ENCODE measurements around the gene CDK5RAP3. TPM values are rescaled to one million over a fixed set of nuclear protein-coding genes. Genes with fewer than 3 reads are reported as not detected.

The CDK5RAP3 gene
- total and polyA plus RNA-seq, 2 of the 13 experiments (the other 11 are each of a cell fraction or from before 2014, with no cell fraction given): 128 to 154 TPM

DNA sequence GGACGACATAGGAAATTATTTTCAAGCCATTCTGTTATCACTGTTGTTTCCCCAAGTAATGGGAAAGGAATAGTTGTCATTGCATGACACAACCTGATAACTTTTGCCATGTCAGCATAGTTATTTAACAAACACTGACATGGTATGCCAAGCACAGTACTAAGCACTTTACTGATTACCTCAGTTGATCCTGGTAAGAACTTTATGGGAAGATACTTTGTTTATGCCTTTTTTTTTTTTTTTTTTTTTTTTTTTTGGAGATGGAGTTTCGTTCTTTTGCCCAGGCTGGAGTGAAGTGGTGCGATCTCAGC is 45.3 kb upstream of the CDK5RAP3 start:
- no peaks in the 10 kb centered on the region for H3K27me3 ChIP-seq (ENCODE audit: control insufficient read depth in 1 of 2, insufficient read depth in 2 of 2, low read length in 2 of 2)
- no peak overlapping the region for H3K4me3 ChIP-seq (replicated peaks in 1 of 3; ENCODE audit: insufficient read depth in 1 of 3, low read depth in 2 of 3, low read length in 3 of 3)
- WGBS (ENCODE audit: low lambda C conversion rate): 94% methylated on average over 3 of the region's 3 CpGs
- intact Hi-C loops (cut with micrococcal nuclease; ENCODE audit: unreplicated experiment) (no loop called here), in situ Hi-C loops (cut with HindIII; ENCODE audit: extremely low pct_ligation_motif_present, low pct_unique_long_range_greater_than_20kb) (no loop called here)
- no peaks in the 10 kb centered on the region for H4K20me1 ChIP-seq (ENCODE audit: insufficient read depth, low read length)
- H2AFZ ChIP-seq (ENCODE audit: low read length): no peak overlapping the region
- DNase-seq (ENCODE audit: low spot score) (no peak), ATAC-seq (no peak), FAIRE-seq (no peak)
- no peak overlapping the region for H3K9ac ChIP-seq (ENCODE audit: insufficient read depth, low read depth, low read length)
- no peak overlapping the region for H3K4me2 ChIP-seq (ENCODE audit: low read depth, low read length)
- TF ChIP-seq ZNF530 (CRISPR knock-in tag; IDR thresholded peaks at IDR 0.05; ENCODE audit: low read depth) (no peak), MAFF (IDR thresholded peaks at IDR 0.05; ENCODE audit: low read depth, low read length) (peak; percentile 96), MAFK (conservative IDR thresholded peaks at IDR 0.05 in 1 of 2, IDR thresholded peaks at IDR 0.05 in 1 of 2; ENCODE audit: low read length in 2 of 2) (peak; percentile 94 to 97)
- TF ChIP-seq, protein P1, sequence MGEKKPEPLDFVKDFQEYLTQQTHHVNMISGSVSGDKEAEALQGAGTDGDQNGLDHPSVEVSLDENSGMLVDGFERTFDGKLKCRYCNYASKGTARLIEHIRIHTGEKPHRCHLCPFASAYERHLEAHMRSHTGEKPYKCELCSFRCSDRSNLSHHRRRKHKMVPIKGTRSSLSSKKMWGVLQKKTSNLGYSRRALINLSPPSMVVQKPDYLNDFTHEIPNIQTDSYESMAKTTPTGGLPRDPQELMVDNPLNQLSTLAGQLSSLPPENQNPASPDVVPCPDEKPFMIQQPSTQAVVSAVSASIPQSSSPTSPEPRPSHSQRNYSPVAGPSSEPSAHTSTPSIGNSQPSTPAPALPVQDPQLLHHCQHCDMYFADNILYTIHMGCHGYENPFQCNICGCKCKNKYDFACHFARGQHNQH (CRISPR knock-in tag; IDR thresholded peaks at IDR 0.05): no peak
- H3K9me3 ChIP-seq (ENCODE audit: low read length): no peaks in the 10 kb centered on the region
- no peak overlapping the region for H3K27ac ChIP-seq (ENCODE audit: extremely low read length, insufficient read depth, low read length)
- ChIA-PET POLR2A (interaction anchor here (1.0 kb wide), 1 partner anchor 45 kb away, joined by 3 read pairs; the partner anchor contains the start of gene CDK5RAP3), CTCF (ENCODE audit: low intra/inter-chr PET ratio, low total read pairs) (no interaction called here)
- H3K4me1 ChIP-seq (ENCODE audit: insufficient read depth, low read length): 0 out of 2 replicates have a peak, but pooled peaks cover 10% of the 10 kb centered on the region
- no peaks in the 10 kb centered on the region for H3K79me2 ChIP-seq (ENCODE audit: insufficient read depth, low read length)
- no TSS peak for BruUV-seq (replicated peaks)
- H3K36me3 ChIP-seq (replicated peaks in 1 of 2; ENCODE audit: control insufficient read depth in 1 of 2, insufficient read depth in 2 of 2, low read length in 2 of 2): peaks cover 16 to 21% of the 10 kb centered on the region in 2 experiments

DNA sequence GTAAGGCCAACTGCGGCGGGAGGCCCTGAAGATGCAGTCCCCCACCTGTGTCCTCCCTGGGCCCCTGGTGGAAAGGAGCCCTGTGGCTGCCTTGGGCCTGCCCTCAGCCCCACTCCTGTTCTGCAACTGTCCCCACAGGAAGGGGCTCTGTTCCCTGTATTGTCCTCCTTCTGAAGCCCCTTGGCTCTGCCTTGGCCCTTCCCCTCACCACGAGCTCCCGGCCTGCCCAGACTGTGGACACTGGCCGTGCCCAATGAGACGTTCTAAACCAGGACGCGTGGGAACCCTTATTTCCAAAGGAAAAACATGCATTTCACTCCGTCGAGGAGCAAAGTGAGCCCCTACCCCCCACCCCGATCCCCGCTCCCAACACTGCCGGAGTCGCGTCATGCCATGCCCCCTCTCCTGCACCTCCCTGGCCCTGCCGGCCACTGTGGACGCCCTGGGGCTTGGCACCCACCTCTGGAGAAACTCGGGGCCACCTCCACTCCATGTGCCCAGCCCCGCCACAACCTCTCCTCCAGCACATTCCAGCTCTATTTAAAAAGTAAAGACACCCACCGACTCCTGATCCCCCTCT is 43.0 kb upstream of the CDK5RAP3 start:
- no peak overlapping the region for H3K4me2 ChIP-seq (ENCODE audit: low read depth, low read length)
- intact Hi-C loops (cut with micrococcal nuclease; ENCODE audit: unreplicated experiment): no loop called here
- H4K20me1 ChIP-seq (ENCODE audit: insufficient read depth, low read length): no peaks in the 10 kb centered on the region
- H3K4me3 ChIP-seq (replicated peaks in 1 of 3; ENCODE audit: insufficient read depth in 1 of 3, low read depth in 2 of 3, low read length in 3 of 3): no peak overlapping the region
- H3K36me3 ChIP-seq (replicated peaks in 1 of 2; ENCODE audit: control insufficient read depth in 1 of 2, insufficient read depth in 2 of 2, low read length in 2 of 2): peaks cover 16 to 20% of the 10 kb centered on the region in 2 experiments
- no TSS peak for BruUV-seq (replicated peaks)
- FAIRE-seq (no peak), DNase-seq (ENCODE audit: low spot score) (no peak), ATAC-seq (no peak)
- in situ Hi-C loops (cut with HindIII; ENCODE audit: extremely low pct_ligation_motif_present, low pct_unique_long_range_greater_than_20kb): no loop called here
- no peaks in the 10 kb centered on the region for H3K27me3 ChIP-seq (ENCODE audit: control insufficient read depth in 1 of 2, insufficient read depth in 2 of 2, low read length in 2 of 2)
- CTCF ChIA-PET (ENCODE audit: low intra/inter-chr PET ratio, low total read pairs): no interaction called here
- no peak overlapping the region for H3K27ac ChIP-seq (ENCODE audit: extremely low read length, insufficient read depth, low read length)
- POLR2A ChIA-PET: no interaction called here
- H2AFZ ChIP-seq (ENCODE audit: low read length): no peak overlapping the region
- WGBS (ENCODE audit: low lambda C conversion rate): 96% methylated on average over 18 of the region's 20 CpGs
- no peaks in the 10 kb centered on the region for H3K79me2 ChIP-seq (ENCODE audit: insufficient read depth, low read length)
- TF ChIP-seq AGO2 (optimal IDR thresholded peaks at IDR 0.05; ENCODE audit: low read depth, low read length) (peak; percentile 51), HIC2 (CRISPR knock-in tag; IDR thresholded peaks at IDR 0.05; ENCODE audit: low read depth) (no peak)
- H3K4me1 ChIP-seq (ENCODE audit: insufficient read depth, low read length): peaks cover 30% of the 10 kb centered on the region
- no peak overlapping the region for H3K9ac ChIP-seq (ENCODE audit: insufficient read depth, low read depth, low read length)
- no peaks in the 10 kb centered on the region for H3K9me3 ChIP-seq (ENCODE audit: low read length)
